Kidney capillary endothelial cell (primary cell): Measurements from ENCODE around the gene TOP1.

ENCODE experiments used
- DNase-seq: peaks from one replicate; pipeline ENCODE4 v3.0.0-alpha.2; 2018; ENCODE audit warnings: low spot score

TOP1 gene

GRCh38 chr20:41145821-41146620 is 117.4 kb downstream of the TOP1 start:
- DNase-seq = no peak

- DNase-seq = peak; percentile 91
Measured at GRCh38 chr20:41147767-41148191, 119.2 kb downstream of the TOP1 start.

DNA sequence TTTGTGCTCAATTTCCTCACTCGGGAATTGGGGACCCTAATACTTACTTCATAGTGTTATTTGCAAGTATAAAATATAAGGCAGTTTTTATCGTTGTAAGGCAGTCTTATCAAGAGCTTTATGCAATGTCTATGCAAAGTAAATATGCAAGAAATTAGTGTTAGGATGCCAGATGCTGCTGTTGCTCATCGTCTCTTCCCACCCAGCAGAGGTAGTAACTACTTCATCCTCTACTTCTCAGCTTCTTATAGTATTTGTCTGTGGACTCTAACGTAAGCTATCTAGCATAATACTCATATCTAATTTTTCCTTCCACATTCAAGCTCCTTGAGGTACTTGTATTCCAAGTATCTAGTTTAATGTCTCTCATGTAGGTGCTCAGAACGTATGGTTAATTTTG is 120.3 kb downstream of the TOP1 start:
- DNase-seq = no peak

DNA sequence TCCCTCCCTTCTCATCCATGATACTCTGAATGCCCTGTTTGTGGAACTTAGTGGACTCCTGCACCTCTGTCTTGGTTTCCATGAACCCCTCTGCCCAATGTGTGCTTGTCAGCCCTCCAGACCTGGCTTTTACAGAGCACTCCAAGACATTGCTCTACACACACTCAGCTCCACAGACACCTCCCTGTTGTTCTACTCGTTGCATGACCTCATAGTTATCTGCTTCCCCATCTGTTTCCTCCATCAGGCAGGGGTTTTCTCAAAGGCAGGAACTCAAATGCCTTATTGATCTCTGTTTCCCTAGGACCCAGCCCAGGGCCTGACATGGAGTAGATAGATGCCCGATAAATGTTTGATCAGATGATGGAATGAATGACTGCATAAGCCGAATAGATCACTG is 122.0 kb downstream of the TOP1 start:
- peak; percentile 84 for DNase-seq

DNA sequence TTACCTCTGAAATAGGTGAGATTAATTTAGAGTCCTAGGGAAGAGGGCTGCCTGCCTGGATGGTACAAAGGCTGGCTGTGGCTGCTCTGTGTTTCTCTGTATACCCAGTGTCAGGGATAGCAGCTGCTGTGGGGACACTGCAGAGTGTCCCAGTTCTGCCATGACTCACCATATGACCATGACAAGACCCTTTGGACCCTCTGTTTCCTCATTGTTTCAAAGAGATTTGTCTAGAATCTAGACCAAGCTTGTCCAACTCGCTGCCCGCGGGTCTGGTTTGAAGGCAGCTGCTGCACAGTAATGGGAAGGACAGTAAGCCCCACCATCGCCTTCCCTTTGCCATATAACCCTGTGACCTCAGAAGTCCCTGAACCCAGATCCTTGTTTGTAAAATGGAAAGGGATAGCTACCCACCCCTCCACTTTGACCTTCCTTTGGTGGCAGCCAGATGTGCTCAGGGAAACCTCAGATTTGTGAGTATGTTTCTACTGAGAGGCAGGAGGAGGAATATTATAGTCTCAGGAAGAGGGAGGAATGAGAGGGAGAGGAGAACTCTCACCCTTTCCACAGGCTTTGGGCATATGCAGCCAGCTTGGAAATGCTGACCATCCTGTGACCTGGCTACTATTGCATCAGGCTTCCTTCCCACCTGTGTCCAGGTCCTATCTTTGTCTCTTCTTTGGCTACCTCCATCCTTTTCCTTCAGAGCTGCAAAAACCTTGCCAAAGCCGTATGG is 122.7 kb downstream of the TOP1 start:
- no peak for DNase-seq

- DNase-seq = no peak
Measured at GRCh38 chr20:41152108-41152757, 123.6 kb downstream of the TOP1 start.

DNA sequence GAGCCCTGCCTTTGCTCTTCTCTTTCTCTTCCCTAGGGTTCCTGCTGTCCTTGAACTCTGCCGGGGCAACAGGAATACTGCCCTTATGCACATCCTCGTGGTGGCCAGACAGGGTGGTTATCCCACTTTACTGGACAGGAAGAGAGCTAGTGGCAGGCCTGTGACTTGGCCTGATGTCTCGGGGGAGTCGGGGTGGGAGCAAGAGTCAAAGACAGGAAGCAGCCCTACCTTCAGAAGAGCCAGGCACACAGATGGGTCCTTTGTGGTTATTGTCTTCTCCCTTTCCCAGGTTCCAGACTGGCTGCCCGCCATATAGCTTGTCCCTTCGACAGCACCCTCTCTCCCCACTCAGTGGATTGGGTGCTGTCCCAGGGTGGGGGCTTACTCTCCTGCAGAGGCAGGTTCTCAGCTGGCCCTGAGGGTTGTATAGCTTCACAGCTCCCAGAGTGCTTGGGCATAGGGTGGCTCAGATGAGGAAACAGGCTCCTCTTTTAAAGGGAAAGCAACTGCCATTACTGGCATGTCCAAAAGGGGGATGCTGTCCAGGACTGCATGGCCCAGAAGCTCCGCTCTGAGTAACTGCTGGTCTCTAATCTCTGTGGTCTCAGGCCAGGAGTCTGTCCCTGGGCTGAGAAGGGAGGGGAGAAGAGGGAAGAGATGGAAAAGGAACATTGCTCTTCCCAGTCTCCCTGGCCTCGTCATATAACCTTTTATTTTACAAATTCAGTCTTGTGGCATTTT is 126.0 kb downstream of the TOP1 start:
- no peak for DNase-seq

DNA sequence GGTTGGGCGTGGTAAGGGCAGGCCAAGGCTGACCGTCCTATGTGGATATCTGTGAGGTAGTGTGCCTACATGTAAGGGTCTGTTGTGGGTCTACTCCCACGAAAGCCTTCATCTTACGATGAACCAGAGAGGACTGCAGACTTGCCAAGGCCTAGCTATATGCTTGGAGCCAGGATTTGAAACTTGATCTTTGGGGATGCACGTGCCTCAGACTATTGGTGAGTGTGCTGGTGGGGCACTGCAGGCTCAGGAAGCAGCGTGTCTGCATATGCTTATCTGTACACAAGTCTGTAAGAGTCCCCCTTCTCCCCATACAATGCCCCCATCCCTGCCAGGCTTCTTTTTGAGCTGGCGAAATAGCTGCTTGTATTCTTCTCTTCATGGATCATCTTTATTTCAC is 126.6 kb downstream of the TOP1 start:
- no peak for DNase-seq

GRCh38 chr20:41158082-41158625 is 129.5 kb downstream of the TOP1 start:
- DNase-seq = no peak

GRCh38 chr20:41159547-41159946 is 130.9 kb downstream of the TOP1 start:
- no peak for DNase-seq

- no peak for DNase-seq
Measured at GRCh38 chr20:41160686-41161085, 132.1 kb downstream of the TOP1 start.

DNA sequence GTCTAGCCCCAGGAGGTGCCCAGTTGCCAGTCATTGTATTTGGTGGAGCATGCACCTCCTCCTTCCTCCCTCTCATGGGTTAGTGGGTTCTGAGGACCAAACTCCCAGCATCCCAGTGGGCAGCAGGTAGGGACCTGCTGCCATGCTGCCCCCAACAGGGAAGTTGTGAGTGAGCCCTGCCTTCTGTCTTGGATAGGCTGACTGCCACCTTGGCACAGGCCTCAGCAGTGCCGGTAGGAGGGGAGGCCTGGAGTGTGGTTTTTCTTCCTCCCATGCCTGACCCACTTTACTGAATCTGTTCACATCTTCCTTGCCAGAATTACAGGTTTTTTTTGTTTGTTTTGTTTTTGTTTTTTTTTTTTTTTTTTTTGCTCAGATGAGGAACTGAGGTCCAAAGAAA is 133.3 kb downstream of the TOP1 start:
- no peak for DNase-seq

GRCh38 chr20:41162396-41162795 is 133.8 kb downstream of the TOP1 start:
- DNase-seq = no peak

DNA sequence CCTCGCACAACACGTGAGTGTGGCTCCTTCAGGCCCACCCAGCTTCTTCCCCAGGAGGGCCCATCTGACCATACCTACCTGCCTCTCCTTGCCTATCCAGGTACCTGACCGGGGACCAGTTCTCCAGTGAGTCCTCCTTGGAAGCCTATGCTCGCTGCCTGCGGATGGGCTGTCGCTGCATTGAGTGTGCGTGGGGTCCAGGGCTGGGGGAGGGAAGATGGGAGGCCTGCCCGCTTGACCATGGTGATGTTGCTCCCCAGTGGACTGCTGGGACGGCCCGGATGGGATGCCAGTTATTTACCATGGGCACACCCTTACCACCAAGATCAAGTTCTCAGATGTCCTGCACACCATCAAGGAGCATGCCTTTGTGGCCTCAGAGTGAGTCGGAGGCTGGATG is 135.2 kb downstream of the TOP1 start:
- DNase-seq = no peak

- DNase-seq = no peak
Measured at GRCh38 chr20:41165001-41165882, 136.6 kb downstream of the TOP1 start.

DNA sequence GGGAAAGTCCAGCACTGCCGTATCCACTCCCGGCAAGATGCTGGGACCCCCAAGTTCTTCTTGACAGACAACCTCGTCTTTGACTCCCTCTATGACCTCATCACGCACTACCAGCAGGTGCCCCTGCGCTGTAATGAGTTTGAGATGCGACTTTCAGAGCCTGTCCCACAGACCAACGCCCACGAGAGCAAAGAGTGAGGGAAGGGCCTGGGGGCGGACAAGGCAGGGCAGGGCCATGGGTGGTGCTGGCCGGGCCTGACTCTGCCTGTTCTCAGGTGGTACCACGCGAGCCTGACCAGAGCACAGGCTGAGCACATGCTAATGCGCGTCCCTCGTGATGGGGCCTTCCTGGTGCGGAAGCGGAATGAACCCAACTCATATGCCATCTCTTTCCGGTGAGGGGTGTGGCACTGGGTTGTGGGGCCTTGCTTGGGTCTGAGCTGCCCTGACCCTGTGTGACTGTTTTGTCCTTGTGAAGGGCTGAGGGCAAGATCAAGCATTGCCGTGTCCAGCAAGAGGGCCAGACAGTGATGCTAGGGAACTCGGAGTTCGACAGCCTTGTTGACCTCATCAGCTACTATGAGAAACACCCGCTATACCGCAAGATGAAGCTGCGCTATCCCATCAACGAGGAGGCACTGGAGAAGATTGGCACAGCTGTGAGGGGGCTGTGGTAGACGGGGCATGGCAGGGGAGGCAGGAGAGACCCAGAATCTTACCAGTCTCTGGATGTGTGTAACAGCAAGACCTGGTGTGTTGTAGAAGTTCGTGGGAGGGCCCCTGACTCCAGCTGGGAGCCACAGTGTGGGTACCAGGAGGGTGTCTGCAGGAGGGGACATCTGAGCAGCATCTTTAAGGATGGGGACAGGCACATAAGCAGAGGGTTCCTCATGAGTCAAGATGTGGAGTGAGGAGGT is 137.8 kb downstream of the TOP1 start:
- DNase-seq = no peak

DNA sequence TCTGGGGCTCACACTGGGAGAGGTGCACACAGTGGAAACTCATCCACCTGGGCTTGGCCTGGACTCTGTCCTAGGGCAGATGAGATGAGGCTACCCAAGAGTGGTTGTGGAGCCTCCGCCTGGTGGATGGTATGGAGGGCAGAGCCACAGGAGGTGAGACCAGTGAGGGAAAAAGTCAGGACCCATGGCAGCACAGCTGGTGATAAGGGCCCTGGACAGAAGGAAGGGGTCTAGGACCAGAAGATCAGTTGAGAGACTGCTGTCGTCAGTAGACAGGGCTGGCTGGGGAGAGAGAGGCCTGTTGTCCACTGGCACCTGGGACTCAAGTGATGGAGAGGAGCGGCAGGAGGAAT is 138.5 kb downstream of the TOP1 start:
- DNase-seq = no peak

GRCh38 chr20:41167481-41168253 is 139.0 kb downstream of the TOP1 start:
- no peak for DNase-seq
